NCI-H524 treated with DMSO at 0.1 percent for 48 hours (cell line): ENCODE results near the gene BAIAP2L2.
"Not testable (repeated sequence)": the region's sequence is repeated elsewhere in the genome, so short reads cannot be mapped to it uniquely, and the experiment has no call there.

ENCODE experiments used
- DNase-seq: peaks from one replicate; lab custom pipeline; 2025; lab: John Stamatoyannopoulos, UW

BAIAP2L2 gene

DNA sequence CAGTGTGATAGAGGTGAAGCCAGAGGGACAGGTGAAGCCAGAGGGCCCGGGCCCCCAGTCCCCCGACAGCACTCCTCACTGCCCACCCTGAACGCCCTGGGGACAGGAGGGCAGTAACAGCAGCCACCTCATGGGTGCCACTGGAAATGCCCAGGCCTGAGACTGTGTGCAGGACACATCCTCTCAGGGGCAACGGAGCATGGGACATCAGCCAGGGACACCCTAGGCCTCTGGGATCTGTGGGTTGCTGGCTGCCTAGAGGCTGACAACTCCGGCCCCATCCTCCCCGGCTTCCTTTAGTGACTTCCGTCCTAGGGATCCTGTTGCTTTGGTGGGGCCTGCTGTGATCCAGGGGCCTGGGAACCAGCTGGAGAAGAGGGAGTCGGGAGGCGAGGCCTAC is 17.4 kb upstream of the BAIAP2L2 start:
- DNase-seq: no peak

DNA sequence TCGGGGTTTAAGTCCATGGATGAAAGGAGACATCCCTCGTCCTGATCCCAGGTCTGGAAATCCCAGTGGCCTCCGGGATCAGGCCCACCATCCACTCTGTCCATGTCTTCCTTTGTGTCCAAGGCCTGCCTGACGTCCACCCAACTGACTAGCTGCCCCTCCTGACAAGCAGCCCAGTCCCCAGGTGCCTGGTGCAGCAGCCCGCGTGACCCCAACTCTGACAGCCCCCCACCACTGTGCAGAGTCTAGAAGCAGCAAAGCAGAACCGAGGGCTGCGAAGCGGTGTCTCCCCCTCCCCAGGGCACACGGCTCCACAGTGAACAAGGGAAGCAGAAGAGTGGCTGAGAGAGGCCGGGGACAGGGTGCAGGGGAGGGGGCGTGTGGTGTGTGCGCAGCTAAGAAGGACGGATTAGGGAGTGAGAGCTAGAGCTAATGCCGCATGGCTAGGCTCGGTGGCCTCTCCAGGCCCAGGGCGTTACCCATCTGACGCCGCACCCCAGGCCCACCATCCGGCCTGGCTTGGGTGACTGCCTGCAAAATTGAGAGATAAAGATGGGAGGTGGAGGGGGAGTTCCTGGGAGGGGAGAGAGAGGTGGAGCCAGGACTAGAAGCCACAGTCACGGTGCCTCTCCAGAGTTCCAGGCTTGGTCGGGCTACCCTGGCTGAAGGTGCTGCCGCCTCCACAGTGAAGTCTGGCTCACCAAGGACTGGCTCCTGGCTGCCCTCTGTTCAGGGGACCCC is 16.6 kb upstream of the BAIAP2L2 start:
- DNase-seq: no peak

DNA sequence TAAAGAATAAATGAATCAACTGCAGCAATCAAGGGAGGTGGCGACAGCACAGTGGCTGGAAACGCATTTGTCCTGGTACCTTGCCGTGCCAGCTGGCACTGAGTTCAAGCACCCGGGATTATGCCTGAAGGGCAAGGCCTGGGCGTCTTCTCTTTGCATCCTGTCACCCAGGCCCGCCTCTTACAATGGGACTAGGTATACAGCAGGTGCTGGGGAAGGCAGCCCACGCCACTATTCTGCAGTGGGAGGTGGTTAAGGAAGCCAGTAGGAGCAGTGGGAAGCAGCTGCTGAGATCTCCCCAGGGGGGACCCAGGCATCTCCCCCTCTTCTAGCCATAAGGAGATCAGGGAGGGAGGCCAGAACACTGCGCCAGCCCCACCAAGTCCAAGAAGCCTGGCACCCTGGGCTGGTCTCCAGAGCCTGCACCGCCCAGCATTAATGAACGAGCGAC is 15.3 kb upstream of the BAIAP2L2 start:
- DNase-seq: no peak

DNA sequence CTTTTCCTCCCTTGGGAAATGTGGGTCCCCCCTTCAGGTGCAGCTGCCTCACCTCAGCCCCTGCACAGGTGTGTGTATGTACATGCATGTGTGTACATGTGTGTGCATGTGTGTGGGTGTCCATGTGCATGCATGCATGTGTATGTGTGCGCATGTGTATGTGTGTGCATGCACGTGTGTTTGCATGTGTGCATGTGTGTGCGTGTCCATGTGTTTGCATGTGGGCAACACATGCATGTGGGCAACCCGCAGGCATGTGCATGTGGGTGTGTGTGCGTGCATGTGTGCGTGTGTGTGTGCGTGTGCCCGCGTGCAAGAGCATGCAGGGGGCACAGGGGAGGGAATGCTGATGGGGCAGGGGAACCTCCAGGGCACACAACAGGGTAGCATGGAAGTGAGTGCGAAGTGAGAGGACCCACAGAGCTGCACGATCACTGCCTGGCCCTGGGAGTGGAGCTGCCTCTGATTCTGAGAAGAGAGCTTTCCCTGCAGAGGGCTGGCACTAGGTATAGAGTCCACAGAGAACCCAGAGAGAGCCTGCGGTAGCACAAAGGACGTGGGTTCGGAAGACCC is 14.6 kb upstream of the BAIAP2L2 start:
- DNase-seq: no peak

DNA sequence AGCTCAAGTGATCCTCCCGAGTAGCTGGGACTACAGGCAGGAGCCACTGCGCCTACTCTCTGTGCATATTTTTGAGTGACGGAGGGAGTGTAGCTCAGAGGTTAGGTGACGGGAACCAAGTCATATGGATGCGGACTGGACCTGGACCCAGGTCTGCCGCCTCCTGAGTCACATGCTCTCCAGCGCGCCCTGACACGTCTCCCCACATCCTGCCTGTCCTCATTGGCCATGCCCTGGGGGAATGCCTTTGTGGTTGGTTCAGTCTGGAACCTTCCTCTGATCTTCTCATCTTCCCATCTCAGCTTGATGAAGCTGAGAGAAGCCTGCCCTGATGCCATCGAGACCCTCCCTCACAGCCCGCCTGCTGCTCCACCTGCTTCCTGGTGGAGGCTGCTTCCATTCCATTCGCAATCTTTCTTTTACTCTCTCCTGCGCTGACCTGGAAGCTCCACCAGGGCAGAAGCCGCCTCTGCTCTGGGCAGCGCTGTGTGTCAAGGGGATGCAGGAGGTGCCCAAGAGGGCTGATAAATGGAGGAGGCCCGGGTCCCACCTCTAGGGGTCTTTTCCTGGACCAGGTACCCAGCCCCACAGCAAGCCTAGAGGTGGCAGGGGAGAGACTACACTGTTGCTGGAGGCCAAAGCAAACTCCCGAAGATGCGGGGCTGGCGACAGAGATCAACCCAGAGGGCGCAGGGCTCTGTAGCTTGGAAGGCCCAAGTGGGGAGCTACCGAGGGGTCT is 13.9 kb upstream of the BAIAP2L2 start:
- no peak for DNase-seq

DNA sequence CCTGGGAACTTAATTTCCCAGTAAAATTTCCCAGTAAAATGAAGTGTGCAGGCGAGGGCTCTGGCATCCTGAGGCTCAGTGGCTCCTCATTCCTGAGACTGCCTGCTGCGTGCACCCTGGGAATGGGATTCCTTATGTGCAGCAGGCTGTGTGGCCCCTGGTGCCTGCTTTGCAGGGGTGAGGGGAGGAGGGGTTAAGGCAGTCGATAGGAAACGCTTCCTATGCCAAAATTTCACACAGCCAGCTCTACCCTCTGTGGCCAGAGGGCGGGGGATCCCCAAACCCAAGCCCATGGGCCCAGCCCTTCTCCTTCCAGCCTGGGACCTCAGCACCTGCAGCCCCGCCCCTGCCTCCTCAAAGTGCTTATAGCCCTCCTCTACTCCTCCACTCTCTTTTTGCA is 12.1 kb upstream of the BAIAP2L2 start:
- DNase-seq: no peak

DNA sequence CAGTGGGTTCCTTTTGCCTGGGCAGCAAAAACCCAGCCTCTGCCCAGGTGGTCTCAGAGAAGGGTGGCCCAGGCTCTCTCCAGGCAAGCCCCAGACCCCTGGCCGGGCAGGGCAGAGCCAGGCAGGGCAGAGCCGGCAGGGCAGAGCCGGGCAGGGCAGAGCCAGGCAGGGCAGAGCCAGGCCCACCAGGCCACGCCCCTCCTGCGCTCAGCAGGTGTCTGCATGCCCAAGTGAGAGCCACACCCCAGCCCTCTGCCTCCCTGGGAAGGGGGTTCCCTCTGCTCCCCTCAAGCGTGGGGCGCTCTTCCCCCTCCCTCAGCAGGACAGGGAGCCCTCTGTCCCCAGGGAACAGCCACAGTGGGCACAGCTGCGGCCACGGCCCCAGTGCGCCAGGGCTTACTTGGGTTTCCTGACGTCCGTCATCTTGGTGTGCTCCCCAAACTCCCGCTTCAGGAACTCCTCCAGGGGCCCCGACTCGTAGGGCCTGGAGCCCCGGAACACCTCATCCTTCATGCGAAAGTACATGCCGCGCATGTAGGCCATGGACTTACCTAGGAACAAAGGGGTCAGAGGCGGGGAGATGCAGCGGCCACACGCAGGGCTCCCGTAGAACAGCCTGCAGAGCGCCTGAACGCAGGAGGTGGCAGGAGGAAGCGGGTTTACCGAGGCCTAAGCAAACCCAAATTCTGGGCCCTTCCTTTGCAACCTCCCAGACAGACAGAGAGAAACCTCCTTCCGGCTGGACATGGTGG is 10.1 kb upstream of the BAIAP2L2 start:
- DNase-seq: no peak

DNA sequence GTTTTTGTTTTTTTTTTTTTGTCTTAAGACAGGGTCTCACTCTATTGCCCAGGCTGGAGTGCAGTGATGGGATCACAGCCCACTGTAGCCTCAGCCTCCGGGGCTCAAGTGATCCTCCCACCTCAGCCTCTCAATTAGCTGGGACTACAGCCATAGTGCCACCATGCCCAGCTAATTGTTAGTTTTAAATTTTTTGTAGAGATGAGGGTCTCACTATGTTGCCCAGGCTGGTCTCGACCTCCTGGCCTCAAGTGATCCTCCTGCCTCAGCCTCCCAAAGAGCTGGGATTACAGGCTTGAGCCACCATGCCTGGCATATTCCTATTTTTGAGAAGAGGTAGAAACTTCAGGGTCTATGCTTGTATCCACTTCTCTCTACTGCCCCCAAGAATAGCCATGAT is 8.3 kb upstream of the BAIAP2L2 start:
- DNase-seq: not testable (repeated sequence)

DNA sequence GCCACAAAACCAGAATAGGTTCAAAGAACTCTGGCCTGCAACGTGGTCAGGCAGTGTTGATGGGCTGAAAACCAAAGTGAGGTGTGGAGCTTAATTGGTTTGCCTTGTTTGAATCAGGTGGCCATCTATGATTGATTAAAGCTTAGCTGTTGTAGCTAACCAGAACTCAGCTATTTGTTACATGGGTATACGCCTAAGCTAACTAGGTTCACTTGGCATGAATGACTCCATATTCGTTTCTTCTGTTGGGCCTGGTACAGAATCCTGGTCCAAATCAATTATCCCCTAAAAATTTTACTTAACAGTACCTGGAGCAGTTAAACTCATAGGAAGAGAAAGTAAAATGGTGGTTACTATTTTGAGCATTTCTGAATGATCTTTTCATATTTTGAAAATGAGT is 7.7 kb upstream of the BAIAP2L2 start:
- no peak for DNase-seq

DNA sequence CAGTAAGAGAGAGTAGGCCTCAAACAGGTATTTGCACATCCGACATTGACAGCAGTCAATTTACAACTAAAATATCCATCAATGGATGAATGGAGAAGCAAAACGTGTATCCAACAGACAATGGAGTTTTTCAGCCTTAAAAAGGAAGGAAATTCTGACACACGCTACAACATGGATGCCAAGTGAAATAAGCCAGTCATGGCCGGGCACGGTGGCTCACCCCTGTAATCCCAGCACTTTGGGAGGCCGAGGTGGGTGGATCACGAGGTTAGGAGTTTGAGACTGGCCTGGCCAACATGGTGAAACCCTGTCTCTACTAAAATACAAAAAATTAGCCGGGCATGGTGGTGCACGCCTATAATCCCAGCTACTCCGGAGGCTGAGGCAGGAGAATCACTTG is 7.1 kb upstream of the BAIAP2L2 start:
- not testable (repeated sequence) for DNase-seq

DNA sequence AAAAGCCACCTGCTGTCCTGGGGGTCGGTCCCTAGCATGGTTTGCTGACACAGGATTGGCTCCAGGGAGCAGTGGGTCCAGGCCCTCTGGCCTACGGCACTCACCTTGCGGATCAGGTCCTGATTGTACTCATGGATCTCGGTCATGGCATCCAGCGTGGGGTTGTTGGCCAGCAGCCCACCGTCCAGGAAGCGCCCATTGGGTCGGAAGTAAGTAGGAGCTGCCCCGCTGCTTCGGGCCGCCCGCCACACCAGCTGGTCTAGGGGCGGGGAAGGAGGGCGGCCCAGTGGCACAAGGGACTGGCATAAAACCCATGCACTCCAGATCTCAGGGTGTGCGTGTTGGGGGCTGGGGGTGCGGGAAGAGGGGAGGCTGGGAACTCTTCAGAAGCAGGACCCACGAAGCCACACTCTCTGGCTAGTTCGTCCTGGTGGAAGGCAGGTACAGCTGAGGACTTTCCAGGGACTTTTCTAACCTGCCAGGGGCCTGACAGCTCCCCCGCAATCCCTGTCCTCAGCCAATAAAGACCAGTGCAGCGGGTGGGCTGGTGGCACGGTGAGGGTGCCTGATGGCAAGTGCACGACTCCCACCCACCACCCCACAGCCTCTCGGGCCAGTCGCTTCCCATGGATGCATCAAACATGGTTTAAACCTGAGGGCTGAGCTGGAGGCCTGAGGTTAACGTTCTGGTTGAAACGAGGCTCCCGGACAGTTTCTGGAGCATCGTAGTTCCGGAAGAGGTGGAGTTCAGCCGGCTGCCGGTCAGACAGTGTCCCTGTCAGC is 5.1 kb upstream of the BAIAP2L2 start:
- no peak for DNase-seq

DNA sequence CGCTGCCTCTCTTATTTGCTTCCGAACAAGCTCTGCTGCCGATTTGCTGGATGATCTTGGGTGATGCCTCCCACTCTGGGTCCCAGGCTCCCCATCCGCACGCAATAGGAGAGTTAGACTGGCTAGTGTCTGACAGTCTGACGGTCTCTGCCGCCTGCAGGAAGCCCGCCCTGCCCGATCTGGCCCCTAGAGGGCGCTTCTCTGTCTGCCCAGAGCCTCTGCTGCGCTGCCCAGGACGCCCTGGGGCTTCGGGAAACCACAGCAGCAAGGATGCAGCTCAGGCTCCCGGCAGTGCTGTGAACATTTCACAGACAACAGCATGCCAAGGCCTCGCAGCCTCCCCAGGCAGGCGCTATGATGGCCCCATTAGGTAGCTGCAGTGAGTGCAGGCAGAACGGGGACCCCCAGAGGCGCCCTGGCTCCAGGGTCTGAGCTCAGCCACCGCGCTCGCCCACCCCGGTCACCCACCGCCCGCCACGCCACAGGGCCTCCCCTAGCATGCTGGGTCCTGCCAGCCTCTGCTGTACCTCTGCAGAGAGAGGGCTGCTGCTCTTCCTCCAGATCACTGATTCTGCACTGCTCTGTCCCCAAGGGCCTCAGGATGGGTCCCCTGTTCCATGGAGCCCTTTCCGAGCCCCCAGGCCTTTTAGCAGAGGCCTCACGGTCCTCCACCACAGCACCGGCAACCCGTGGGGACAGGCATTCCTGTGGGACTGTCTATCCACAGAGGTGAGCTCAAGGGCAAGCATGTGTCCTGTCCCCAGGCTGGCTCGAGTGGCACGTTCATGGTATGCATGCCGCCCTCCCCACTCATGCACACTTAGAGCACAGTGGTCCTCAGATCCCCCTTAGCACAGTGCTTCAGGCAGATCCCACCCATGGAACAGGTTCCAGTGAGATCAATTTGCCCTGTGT is 4.3 kb upstream of the BAIAP2L2 start:
- DNase-seq: peak; percentile 58

DNA sequence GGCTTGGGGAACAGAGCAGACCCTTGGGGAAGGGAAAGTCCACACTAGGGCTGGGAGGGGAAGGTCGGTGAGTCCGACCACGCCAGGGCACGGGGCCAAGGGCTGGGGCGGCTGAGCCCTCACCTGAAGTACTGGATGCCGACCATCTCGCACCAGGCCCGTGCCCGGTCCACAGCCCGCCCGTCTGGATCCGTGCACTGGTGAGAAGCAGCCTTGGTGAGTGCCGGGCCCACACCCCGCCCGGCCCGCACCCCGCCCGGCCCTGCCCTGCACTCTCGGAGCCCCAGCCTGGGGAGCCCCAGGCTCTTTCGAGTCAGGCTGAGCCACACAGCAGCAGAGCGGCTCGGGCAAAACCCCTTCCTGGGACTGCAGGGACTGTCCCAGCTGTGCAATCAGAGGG is 1.9 kb upstream of the BAIAP2L2 start:
- no peak for DNase-seq

DNA sequence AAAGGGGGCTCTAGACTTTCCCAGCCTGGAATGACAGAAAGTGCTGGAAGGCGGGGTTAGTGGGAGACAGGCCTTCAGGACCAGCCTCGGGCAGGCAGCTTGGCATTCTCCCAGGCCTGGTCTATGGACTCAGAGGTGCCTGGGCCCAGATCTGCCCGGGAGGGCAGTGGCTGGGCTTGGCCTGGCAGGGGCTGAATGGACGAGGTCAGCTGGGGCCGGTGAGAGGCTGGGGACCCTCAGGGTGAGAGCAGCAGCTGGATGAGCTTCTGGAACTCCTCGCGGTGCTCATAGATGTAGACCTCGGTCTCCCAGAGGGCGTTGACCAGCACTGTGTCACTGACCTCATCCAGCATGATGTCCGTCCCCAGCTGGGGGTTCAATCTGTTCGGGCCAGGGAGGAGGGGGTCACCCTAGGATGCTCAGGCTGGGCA is 1.5 kb upstream of the BAIAP2L2 start:
- no peak for DNase-seq

DNA sequence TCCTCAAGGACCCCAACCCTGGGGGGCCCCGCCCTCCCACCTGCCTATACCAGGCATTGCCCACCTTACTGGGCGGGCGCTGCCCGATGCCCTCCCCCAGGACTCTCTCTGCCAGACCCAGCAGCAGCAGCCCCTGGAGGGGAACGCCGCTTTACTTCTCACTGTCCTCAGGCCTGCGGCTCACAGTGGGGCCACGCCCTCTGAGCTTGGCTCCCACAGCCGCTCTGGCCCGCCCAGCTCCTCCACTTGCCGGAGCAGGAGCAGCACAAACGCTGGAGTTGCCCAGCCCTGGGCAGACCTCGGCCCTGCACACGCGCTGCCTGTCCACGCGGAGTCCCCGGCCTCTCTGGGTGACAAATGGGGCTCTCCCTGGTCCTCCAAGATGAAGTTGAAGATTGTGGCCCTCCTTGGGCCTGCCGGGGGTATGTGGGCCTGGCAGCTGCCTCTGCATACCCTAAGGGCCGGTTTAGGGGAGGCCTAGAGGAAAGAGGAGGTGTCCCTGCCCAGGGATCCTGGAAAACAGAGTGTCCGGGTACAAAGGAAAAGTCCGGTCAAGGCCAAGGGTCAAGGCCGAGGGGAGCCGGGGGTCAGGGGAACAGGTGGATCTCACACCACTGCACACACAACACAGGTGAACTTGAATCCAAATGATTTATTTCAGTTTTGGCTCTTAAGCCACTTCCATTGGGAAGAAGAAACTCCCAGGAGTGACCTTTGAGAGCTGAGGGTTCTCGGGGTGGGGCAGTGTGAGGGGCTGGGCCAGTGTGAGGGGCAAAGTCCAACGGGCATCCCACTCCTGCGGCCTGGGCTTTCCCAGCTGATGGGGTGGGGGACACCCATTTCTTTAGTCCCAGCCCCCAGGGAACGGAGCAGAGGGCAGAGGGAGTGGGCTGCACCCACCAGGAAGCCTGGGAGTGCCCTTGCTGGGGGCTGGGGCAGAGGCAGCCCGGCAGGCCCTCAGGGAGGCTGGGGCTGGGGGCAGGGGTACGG is 674 bp upstream of the BAIAP2L2 start:
- DNase-seq: no peak

DNA sequence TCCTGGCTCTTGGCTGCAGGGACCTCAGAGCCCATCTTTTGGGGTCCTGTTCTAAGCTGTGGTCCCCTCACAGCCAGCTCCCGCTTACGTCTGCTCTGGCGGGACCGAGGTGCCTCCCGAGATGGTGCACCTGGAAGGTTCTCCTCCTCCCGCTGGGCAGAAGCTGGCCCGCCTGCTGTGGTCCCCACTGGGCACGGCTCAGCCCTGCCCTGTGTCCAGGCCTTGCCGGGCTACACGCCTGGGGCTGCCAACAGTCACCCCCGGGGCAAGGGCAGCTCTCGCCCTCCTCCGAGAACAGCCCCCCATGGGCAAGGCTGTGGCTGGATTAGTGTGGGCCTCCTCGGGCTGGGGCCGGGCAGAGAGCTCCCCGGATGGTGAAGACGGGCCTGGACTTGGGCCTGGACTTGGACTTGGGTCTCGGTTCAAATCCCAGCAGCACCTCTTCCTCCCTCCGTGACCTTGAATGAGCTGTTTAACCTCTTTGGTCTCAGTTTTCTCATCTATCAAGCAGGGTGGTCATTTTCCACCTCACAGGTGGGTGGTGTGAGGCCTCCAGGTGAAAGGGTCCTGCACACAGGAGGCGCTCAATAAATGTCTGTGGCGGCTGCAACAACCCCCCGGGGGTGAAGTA is 998 bp downstream of the BAIAP2L2 start:
- no peak for DNase-seq

DNA sequence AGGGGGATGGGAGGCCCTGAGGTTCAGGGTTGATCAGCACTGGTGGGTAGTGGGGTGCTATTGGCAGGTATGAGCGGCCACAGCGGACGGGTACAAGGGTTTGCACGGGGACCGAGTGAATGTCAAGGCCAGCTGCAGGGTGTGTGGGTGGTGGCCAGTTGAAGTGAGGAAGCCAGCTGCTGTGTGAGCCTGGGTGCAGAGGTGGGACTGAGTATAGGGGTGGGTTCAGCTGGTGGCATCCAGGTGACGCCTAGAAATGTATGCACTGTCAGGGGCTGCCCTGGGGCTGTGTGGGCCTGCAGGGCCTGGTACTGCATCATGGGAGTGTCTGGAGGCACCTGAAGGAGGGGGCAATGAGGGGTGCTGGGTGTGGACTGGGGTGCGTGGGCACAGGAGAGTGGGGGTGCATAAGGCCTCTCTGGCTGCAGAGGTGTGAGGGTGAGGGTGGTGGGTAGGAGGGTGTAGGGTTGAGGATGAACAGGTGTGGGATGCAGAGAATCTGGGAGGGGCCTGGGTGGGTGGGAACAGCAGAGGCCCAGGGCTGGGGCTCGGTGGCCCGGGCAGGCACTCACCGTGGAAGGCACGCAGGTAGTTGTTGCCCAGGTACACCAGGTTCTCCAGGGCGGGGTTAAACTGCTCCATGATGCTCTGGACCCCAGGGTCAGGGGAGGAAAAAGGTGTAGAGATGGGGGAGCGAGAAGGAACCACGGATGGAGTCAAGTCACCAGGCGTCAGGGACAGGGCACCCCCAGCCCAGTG is 1.7 kb downstream of the BAIAP2L2 start:
- DNase-seq: no peak
